ENCODE measurements around the gene ADARB2. TPM values are rescaled to one million over a fixed set of nuclear protein-coding genes. Genes with fewer than 3 reads are reported as not detected.

The ADARB2 gene
- total RNA-seq, 1 experiment from 2014 or later = 0.11 TPM

DNA sequence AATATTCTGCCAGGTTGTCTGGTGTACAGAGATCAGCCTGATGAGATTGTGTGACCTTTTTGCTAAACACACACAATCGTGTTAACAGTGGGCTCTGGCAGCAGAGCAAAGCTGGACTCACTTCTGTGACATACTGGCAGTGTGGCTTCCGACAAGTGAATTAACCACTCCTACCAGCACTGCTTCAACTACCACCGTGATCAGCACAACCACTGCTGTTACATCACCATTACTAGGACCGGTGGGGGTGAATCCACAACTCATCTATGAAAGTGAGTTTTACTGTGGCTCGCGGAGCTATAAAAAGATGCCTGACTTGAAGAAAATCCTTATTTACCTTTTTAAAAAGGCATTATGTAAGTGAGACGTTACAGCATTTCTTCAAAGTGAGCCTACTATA lies 545.6 kb downstream of the ADARB2 start:
- DNase-seq (ENCODE audit: low read depth) = no peak

GRCh38 chr10:1190791-1191490 lies 546.4 kb downstream of the ADARB2 start:
- DNase-seq (ENCODE audit: low read depth) = no peak

GRCh38 chr10:1190052-1190395 lies 547.3 kb downstream of the ADARB2 start:
- DNase-seq (ENCODE audit: low read depth) = no peak

- DNase-seq (ENCODE audit: low read depth) = no peak
These were observed 547.9 kb downstream of the ADARB2 start for GRCh38 chr10:1189166-1190051.

DNA sequence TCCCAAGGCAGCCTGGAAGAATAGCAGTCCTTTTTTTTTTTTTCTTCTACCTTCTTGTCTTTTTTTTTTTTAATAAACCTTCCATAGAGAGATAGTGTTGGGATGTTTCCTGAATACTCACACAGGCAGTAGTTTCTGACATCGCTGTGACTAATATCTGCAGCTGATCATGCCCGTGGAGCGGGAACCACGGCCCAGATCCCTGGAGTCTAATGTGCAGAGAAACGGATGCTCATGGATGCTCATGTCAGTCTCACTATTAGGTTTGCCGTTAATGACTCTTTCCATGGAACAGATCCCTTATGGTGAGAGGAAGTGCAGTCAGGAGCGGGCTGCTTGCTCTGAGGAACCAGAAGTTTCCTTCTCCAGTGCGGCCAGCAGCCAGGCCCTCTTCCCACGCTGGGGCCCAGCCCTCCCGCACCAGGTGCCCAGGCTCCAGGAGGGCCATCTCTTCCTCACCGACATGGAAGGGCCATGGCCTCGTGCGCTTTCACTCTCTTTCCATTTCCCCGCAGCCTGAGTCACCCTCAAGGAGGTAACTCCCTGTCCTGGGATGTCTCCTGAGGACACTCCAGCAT lies 548.7 kb downstream of the ADARB2 start:
- no peak for DNase-seq (ENCODE audit: low read depth)

DNA sequence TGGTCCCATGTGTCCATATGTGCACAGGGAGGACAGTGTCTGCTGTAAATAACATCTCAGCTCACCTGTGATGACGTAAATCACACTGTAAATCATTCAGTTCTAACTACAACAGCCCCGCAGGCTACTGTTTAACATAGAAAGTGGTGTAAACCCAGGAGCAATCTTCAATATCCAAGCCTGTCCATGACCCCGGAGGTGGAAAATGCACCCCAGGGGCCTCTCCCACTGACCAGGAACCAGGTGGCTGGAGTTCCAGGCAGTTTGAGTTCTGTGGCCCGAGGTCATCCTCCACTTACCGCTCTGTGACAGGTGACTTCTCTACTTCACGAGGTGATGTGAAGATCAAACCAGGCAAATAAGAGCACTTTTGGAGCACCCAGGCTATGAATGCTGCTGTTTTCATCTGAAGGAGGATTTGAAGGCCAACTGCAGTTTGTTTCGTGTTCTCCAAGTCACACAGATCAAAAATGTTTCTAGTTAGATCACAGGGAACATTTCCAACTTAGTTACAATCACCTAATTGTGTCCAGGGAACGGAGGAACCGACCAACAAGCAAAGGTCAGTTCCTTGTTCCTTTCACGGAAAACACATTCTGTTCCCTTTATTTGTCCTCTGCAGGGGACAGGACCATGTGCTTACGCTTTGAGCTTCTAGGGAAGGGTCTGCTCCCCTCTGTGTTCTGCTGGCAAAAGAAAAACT lies 549.3 kb downstream of the ADARB2 start:
- DNase-seq (ENCODE audit: low read depth) = no peak

DNA sequence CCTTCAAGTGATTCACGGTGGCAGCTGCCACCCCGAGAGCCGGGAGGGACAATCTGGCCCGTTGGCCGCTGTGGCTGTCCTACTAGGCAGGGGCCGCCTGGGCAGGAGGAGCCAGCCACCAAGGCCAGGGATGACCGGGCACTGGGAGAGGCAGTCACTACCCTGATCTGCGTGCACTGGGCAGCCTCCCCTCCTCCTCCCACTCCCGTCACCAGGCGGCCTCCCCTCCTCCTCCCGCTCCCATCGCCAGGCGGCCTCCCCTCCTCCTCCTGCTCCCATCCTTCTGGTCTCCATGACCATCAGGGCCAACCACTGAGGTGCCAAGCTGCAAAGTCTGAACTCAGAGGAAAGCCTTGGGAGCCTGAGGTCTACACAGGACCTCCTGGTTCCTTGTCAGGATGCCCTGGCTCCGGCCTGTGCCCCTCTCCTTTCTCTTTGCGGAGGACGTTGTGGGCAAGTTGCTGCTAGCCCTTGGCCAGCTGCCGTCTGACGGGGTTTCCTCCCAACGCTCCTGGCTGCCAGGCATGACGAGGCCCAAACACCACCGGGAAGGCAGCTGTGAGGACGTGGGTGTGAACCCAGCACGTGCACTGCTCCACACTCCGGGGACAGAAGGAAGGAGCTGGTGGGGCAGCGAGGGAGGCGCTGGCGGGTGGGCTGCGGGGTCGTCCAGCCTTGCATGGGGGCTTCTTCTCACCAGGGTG lies 550.0 kb downstream of the ADARB2 start:
- no peak for DNase-seq (ENCODE audit: low read depth)

DNA sequence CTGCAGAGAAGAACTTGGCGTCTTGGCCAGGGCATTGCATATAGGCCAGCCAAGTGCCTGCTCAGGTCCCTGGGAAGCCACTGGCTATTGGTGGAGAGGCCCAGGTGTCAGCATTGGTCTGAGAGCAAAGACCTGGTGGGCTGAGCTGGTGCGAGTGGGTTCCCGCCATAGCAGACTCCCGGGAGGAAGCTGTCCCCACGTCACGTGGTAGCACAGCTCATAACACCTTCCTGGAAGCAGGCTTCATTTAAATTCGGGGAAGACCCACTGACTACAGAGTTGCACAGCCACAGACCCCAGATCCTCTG lies 550.7 kb downstream of the ADARB2 start:
- DNase-seq (ENCODE audit: low read depth) = no peak

DNA sequence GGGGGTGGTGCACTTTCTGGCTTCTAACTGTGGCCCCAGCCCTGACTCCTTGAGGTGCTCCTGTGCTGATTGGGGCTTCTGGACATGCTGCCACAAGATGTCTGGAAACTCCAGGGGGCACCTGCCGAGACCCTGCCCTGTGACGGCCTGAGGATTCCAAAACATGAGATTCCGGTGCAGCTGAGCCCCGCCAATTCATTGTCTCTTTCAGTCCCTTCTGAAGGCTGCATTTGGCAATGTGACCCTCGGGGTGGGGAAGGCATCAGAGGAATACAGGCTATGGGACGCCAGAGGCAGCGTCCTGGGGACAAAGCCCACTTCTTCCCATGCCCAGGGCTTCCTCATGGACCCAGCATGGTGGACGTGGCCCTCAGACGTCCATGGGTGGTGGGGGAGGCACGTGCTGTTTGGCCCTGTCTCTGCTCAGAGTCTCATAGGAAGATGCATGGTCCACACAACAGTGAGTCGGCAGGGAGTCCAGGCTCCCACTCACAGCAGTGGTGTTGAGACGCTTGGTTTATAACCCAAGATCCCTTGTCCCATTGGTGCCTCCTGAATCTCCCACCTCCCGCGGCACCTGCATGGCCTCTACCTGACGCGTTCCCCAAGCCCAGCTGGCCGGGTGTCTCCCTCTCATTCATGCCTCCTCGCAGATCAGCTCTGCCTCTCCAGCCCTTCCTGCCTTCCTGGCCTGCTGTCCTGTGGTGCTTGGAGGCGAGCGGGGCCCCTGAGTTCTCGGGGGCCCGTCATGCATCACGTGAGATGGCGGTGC lies 551.2 kb downstream of the ADARB2 start:
- DNase-seq (ENCODE audit: low read depth) = no peak

GRCh38 chr10:1184541-1185430 lies 552.5 kb downstream of the ADARB2 start:
- DNase-seq (ENCODE audit: low read depth) = no peak

DNA sequence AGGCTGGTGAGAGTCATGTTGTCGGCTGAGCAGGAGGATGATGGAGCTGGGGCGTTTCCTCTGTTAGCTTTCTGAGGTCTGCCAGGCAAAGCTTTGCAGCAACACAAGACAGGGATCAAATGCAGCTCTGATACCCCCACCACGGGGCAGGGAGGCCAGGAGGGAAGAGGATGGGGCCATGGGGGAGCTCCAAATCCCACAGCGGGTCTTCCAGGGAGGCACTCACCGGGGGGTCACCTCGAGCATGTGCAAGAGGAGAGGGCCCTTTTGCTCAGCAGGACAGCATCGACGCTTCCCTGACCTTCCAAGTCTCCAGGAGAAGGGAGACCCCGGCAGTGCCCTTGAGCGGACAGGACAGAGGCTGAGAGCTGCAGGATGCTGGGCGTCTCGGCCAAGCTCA lies 553.6 kb downstream of the ADARB2 start:
- no peak for DNase-seq (ENCODE audit: low read depth)

DNA sequence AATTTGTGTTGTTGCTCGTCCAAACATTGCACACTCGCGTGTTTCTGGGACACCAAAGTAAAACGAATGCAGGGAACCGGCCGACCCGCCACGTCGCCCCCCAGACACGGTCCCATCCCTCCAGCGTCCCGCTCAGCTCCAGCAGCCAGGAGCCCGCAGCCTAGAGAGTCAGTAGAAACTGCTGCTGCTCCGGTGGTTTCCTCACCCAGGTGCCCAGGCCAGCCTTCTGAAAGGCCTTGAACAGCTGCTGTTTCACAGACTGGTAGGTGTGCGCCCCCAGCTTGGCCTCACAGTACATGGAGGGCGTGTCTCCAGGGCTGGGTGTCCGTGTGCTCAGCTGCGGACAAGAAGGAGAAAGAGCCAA lies 554.3 kb downstream of the ADARB2 start:
- DNase-seq (ENCODE audit: low read depth) = no peak

GRCh38 chr10:1182280-1183032 lies 554.9 kb downstream of the ADARB2 start:
- DNase-seq (ENCODE audit: low read depth) = no peak

DNA sequence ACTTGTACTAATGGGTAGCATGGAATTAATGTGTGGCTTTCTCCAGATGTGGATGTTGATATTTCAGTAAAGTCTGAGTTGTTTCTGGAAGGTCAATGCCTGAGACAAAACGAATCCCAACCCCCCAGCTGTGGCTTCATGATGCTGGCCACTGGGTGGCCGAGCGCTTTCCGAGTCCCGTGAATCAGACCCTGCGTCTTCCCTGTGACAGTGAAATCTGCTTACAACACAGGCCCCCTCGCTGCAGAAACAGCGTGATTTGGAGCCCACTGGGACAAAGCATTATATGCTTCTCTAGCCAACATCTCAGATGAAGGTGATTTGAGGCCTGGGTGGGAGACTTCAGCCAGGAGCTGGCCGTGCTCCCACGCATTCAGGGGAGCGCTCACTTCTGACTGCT lies 556.5 kb downstream of the ADARB2 start:
- DNase-seq (ENCODE audit: low read depth) = no peak

GRCh38 chr10:1180071-1180730 lies 557.1 kb downstream of the ADARB2 start:
- no peak for DNase-seq (ENCODE audit: low read depth)

DNA sequence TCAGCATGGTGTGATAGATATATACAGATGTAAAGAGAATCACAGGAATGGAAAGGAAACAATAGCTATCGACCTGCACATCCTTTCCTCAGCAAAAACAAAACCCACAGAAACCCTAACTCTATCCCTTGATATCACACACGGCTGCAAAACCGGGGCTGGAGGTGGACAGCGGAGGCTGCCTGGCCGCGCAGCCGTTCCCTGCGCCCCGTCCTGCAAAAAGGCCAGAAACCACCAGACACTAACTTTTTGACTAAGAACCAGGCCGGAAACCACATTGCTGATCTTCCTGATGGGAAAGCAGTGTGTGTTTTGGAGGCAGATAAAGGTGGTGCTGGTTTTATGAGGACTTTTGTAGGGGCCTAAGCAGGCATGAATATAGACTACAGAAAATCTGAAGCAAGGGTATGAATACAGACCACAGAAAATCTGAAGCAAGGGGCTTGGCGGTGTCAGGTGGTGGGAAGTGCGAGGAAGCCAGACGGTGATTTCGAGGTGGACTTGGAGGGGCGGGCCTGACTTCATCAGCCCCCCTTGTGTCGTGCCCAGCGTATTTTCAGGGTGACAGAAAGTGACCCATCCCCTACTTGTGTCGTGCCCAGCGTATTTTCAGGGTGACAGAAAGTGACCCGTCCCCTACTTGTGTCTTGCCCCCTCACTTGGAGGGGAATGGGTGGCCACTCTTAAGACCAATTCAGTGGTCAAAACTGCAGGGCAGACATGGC lies 557.8 kb downstream of the ADARB2 start:
- DNase-seq (ENCODE audit: low read depth) = no peak

DNA sequence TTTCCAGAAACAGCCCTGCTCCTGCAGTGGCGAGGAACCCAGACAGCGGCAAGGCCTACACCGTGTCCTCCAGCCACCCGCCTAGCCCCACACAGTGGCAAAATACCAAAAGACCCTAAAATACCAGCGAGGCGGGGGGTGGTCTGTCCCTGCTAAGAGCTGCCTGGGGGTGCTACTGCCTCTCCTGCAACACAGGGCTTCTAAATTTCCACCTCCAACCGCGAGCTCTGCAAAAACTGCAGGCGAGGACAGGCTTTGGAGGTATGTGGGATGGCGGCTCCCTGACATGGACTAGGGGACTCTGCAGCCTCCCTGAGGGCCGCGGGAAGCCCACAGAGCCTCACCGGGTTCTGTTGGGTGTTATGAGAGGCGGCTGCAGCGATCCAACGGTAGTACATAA lies 558.8 kb downstream of the ADARB2 start:
- no peak for DNase-seq (ENCODE audit: low read depth)

GRCh38 chr10:1177936-1178335 lies 559.4 kb downstream of the ADARB2 start:
- DNase-seq (ENCODE audit: low read depth) = no peak
